Measurements from ENCODE around the gene KCNJ12. TPM values are rescaled to one million over a fixed set of nuclear protein-coding genes. Genes with fewer than 3 reads are reported as not detected.
"Not testable (repeated sequence)": the region's sequence is repeated elsewhere in the genome, so short reads cannot be mapped to it uniquely, and the experiment has no call there.

KCNJ12 gene
- total RNA-seq, 1 donor from 2014 or later, result 0.10 TPM

- not testable (repeated sequence) for H3K4me3 Mint-ChIP-seq (ENCODE audit: low read depth)
Measured at GRCh38 chr17:21436481-21436880, 60.3 kb downstream of the KCNJ12 start.

DNA sequence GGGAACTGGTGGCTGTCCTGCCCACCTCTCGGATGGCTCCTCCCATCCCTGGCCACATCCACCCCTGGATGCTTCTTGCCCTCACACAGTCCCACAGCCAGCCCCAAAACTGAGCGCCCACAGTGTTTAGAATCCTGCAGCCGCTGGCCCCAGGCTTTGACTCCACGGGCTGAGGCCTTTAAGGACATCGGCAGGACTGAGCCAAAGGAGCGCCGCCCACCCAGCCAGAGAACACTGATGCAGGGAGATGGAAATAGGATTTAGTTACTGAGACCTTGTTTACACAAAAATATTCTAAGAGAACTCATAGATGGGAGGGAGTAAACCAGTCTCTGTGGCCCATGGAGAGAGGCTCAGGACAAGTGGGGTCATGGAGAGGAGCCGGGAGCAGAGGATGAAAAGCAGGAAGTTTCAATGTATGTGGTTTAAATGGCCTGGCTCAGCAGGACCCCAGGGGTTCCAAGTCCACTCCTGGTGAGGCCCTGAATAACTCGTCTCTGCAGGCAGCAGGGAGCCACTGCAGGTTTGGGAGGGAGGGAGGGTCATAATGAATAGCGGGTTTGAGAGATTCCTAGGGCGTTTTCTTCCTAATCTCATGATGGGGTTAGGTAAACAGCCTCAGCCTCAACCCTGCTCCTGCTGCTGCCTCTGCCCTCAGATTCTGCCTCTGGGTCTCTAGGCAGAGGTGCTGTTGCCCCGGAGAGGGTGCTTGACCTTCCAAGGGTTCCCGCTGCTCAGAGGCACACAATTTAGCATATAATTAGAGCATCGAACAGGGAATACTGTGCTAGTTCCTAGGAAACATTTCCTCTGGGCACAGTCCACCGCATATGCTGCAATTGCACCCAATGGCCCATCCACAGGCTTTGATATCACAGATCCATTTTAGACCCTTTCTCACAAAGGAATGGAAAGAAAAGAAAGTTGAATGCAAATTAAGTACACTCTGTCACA lies 61.0 kb downstream of the KCNJ12 start:
- H3K36me3 Mint-ChIP-seq (ENCODE audit: insufficient read depth); H3K27ac Mint-ChIP-seq; DNase-seq (ENCODE audit: low spot score, unreplicated experiment): not testable (repeated sequence)

More at GRCh38 chr17:21436481-21436880, 60.3 kb downstream of the KCNJ12 start:
- H3K27me3 Mint-ChIP-seq, result peaks cover 19% of the 10 kb centered on the region
- not testable (repeated sequence) for DNase-seq (ENCODE audit: low spot score, unreplicated experiment); H3K9me3 Mint-ChIP-seq (ENCODE audit: low read depth); H3K36me3 Mint-ChIP-seq (ENCODE audit: insufficient read depth); H3K4me1 Mint-ChIP-seq (ENCODE audit: low read depth); H3K27ac Mint-ChIP-seq

GRCh38 chr17:21438316-21439014 lies 62.3 kb downstream of the KCNJ12 start:
- peaks cover 17% of the 10 kb centered on the region for H3K27me3 Mint-ChIP-seq
- H3K4me3 Mint-ChIP-seq (ENCODE audit: low read depth); H3K36me3 Mint-ChIP-seq (ENCODE audit: insufficient read depth); DNase-seq (ENCODE audit: low spot score, unreplicated experiment); H3K9me3 Mint-ChIP-seq (ENCODE audit: low read depth); H3K4me1 Mint-ChIP-seq (ENCODE audit: low read depth); H3K27ac Mint-ChIP-seq: not testable (repeated sequence)

More for the DNA sequence above, 61.0 kb downstream of the KCNJ12 start:
- peaks cover 17% of the 10 kb centered on the region for H3K27me3 Mint-ChIP-seq
- H3K4me1 Mint-ChIP-seq (ENCODE audit: low read depth); H3K4me3 Mint-ChIP-seq (ENCODE audit: low read depth); H3K9me3 Mint-ChIP-seq (ENCODE audit: low read depth): not testable (repeated sequence)

DNA sequence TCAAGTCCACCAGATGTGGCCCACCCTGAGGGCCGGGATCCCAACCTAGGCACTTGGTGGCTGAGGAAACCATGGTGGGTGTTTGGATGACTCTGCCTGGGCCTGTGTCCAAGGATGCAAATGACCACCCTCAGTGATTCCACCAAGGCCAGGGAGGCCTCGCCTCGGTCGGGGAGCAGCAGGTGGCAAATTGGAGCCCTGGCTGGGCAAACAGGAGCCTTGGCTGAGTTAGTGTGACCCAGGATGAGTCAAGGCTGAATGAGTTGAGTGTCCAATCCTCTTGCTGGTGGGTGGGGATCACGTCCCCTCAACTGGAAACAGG lies 62.8 kb downstream of the KCNJ12 start:
- H3K9me3 Mint-ChIP-seq (ENCODE audit: low read depth), result not testable (repeated sequence)

DNA sequence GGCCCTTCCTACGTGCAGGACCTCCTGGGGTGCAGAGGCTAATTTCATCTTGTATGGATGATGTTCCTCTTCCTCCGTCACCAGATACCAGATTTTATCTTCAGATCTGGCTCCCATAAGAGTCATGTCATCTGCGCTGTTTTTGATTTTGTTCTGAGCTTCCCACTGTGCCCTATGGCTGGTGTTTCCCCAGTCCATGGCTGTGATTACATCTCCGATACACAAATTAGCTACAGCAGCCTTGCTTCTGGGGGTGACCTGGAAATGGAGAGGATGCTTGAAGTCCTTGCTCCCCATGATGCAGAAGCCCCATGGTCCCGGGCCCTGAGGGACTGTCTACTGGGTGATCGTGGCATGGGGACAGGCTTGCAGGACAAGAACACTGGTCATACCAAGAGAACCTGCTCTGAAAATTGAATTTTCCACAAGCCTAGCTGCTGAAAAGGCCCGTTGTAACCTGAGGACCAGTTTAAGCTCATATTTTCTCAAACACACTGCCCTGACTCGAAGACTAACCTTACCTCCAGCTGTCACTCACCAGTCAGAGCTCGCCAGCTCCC lies 69.0 kb downstream of the KCNJ12 start:
- Mint-ChIP-seq H3K27me3 (peaks cover 39% of the 10 kb centered on the region), H3K9me3 (ENCODE audit: low read depth) (no peaks in the 10 kb centered on the region), H3K27ac (no peak overlapping the region), H3K4me3 (ENCODE audit: low read depth) (no peak overlapping the region), H3K36me3 (ENCODE audit: insufficient read depth) (no peaks in the 10 kb centered on the region), H3K4me1 (ENCODE audit: low read depth) (no peaks in the 10 kb centered on the region)
- TF ChIP-seq, protein P1, sequence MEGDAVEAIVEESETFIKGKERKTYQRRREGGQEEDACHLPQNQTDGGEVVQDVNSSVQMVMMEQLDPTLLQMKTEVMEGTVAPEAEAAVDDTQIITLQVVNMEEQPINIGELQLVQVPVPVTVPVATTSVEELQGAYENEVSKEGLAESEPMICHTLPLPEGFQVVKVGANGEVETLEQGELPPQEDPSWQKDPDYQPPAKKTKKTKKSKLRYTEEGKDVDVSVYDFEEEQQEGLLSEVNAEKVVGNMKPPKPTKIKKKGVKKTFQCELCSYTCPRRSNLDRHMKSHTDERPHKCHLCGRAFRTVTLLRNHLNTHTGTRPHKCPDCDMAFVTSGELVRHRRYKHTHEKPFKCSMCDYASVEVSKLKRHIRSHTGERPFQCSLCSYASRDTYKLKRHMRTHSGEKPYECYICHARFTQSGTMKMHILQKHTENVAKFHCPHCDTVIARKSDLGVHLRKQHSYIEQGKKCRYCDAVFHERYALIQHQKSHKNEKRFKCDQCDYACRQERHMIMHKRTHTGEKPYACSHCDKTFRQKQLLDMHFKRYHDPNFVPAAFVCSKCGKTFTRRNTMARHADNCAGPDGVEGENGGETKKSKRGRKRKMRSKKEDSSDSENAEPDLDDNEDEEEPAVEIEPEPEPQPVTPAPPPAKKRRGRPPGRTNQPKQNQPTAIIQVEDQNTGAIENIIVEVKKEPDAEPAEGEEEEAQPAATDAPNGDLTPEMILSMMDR (IDR thresholded peaks at IDR 0.05; ENCODE audit: unreplicated experiment), result no peak
- no peak for DNase-seq (ENCODE audit: low spot score, unreplicated experiment)

More for the DNA sequence above, 62.8 kb downstream of the KCNJ12 start:
- H3K4me1 Mint-ChIP-seq (ENCODE audit: low read depth); H3K36me3 Mint-ChIP-seq (ENCODE audit: insufficient read depth); H3K27ac Mint-ChIP-seq; H3K4me3 Mint-ChIP-seq (ENCODE audit: low read depth); DNase-seq (ENCODE audit: low spot score, unreplicated experiment): not testable (repeated sequence)
- H3K27me3 Mint-ChIP-seq, result peaks cover 17% of the 10 kb centered on the region

DNA sequence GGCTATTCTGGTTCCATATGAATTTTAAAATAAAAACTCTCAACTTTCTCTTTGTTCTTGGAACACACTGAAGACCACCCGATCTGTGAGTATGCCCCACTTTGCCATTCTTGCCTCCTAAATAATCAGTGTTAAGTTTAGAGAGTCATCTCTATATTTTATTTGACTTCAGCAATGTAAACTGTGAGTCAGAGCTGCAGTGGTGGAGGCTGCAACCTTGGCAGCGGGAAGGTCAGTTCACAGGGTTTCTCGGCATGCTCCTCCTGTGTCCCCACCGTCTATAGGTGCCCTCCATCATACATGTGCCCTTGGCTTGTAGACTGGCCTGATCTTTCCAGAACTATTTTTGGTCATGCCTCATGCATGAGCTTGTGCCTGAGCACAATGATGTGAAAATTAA lies 71.4 kb downstream of the KCNJ12 start:
- not testable (repeated sequence) for H3K4me3 Mint-ChIP-seq (ENCODE audit: low read depth); DNase-seq (ENCODE audit: low spot score, unreplicated experiment); H3K36me3 Mint-ChIP-seq (ENCODE audit: insufficient read depth); H3K4me1 Mint-ChIP-seq (ENCODE audit: low read depth); H3K9me3 Mint-ChIP-seq (ENCODE audit: low read depth); H3K27ac Mint-ChIP-seq
- peaks cover 52% of the 10 kb centered on the region for H3K27me3 Mint-ChIP-seq

DNA sequence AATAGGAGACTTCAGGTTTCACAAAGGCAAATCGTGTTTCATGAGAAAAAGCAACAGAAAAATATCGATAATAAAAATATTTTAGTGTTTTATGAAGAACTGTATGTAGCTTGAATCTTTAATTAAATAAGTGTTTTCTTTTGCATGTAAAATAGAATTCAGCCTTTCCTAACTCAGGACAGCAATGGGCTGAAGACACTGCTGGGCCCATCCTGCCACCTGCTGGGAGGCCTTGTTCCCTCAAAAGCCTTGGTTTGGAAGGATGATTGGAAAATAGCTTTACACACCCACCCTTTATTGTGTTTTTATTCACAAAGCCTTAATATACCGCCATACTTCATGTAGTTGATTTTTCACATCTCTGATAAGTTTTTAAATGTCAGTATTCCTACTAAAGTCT lies 73.7 kb downstream of the KCNJ12 start:
- H3K4me3 Mint-ChIP-seq (ENCODE audit: low read depth); H3K36me3 Mint-ChIP-seq (ENCODE audit: insufficient read depth); DNase-seq (ENCODE audit: low spot score, unreplicated experiment); H3K27ac Mint-ChIP-seq; H3K4me1 Mint-ChIP-seq (ENCODE audit: low read depth); H3K9me3 Mint-ChIP-seq (ENCODE audit: low read depth): not testable (repeated sequence)
- H3K27me3 Mint-ChIP-seq, result peaks cover 70% of the 10 kb centered on the region
- TF ChIP-seq, protein P1 (IDR thresholded peaks at IDR 0.05; ENCODE audit: unreplicated experiment), result peak; percentile 50
